NCI-H1436 (cell line): ENCODE results near the gene BCAS3.

Experiments
- DNase-seq: peaks from one replicate; lab custom pipeline; 2025; lab: John Stamatoyannopoulos, UW

BCAS3 gene

GRCh38 chr17:61203671-61204131 is 526.0 kb downstream of the BCAS3 start:
- DNase-seq, result no peak

GRCh38 chr17:61204456-61204855 is 526.8 kb downstream of the BCAS3 start:
- no peak for DNase-seq

GRCh38 chr17:61205401-61205800 is 527.8 kb downstream of the BCAS3 start:
- no peak for DNase-seq

GRCh38 chr17:61205931-61206330 is 528.3 kb downstream of the BCAS3 start:
- DNase-seq, result no peak

GRCh38 chr17:61206922-61207321 is 529.3 kb downstream of the BCAS3 start:
- no peak for DNase-seq

- DNase-seq, result no peak
These were observed 530.9 kb downstream of the BCAS3 start for GRCh38 chr17:61208301-61209105.

GRCh38 chr17:61209106-61209439 is 531.4 kb downstream of the BCAS3 start:
- DNase-seq, result no peak

GRCh38 chr17:61209525-61209924 is 531.9 kb downstream of the BCAS3 start:
- DNase-seq, result no peak

GRCh38 chr17:61211236-61211635 is 533.6 kb downstream of the BCAS3 start:
- no peak for DNase-seq

- no peak for DNase-seq
These were observed 535.0 kb downstream of the BCAS3 start for GRCh38 chr17:61212655-61213054.

GRCh38 chr17:61214753-61215152 is 537.1 kb downstream of the BCAS3 start:
- DNase-seq, result no peak

GRCh38 chr17:61216066-61216465 is 538.4 kb downstream of the BCAS3 start:
- DNase-seq, result no peak

GRCh38 chr17:61217878-61218437 is 540.3 kb downstream of the BCAS3 start:
- DNase-seq, result no peak

GRCh38 chr17:61218438-61218837 is 540.8 kb downstream of the BCAS3 start:
- DNase-seq, result no peak

GRCh38 chr17:61219460-61219859 is 541.8 kb downstream of the BCAS3 start:
- no peak for DNase-seq

GRCh38 chr17:61221181-61221580 is 543.5 kb downstream of the BCAS3 start:
- DNase-seq, result no peak

GRCh38 chr17:61221597-61222471 is 544.2 kb downstream of the BCAS3 start:
- DNase-seq, result no peak

GRCh38 chr17:61223725-61224124 is 546.1 kb downstream of the BCAS3 start:
- no peak for DNase-seq

- DNase-seq, result no peak
These were observed 547.7 kb downstream of the BCAS3 start for GRCh38 chr17:61225178-61225882.

- DNase-seq, result no peak
These were observed 550.2 kb downstream of the BCAS3 start for GRCh38 chr17:61227866-61228265.

GRCh38 chr17:61230461-61230860 is 552.8 kb downstream of the BCAS3 start:
- no peak for DNase-seq
